ENCODE results near the gene LHFPL4. TPM values are rescaled to one million over a fixed set of nuclear protein-coding genes. Genes with fewer than 3 reads are reported as not detected.

LHFPL4 gene
- total RNA-seq, 1 experiment from 2014 or later: not detected

DNA sequence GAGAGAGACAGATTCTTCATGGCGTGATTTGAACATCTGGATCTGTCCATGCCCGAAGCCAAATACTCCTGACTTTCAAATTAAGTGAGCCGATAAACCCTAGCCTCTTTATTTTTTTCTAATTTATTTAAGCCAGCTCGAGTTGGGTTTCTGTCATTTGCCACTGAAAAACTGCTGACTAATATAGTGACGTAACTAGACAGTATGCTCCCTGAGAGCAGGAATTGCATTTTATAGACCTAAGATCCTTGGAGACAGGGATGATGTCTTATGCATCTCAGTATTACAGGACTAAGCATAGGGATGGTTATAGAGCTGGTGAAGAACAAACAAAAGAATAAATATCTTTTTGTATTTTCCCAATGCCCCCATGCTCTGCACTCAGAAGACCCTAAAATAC is 4.6 kb downstream of the LHFPL4 start:
- TF ChIP-seq EZH2 (IDR thresholded peaks at IDR 0.05; ENCODE audit: borderline replicate concordance, low read depth, low read length, poor library complexity, severe bottlenecking): no peak
- TF ChIP-seq, protein P1, sequence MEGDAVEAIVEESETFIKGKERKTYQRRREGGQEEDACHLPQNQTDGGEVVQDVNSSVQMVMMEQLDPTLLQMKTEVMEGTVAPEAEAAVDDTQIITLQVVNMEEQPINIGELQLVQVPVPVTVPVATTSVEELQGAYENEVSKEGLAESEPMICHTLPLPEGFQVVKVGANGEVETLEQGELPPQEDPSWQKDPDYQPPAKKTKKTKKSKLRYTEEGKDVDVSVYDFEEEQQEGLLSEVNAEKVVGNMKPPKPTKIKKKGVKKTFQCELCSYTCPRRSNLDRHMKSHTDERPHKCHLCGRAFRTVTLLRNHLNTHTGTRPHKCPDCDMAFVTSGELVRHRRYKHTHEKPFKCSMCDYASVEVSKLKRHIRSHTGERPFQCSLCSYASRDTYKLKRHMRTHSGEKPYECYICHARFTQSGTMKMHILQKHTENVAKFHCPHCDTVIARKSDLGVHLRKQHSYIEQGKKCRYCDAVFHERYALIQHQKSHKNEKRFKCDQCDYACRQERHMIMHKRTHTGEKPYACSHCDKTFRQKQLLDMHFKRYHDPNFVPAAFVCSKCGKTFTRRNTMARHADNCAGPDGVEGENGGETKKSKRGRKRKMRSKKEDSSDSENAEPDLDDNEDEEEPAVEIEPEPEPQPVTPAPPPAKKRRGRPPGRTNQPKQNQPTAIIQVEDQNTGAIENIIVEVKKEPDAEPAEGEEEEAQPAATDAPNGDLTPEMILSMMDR (conservative IDR thresholded peaks at IDR 0.05; ENCODE audit: low read depth, low read length): no peak
- intact Hi-C loops (cut with micrococcal nuclease; ENCODE audit: unreplicated experiment): no loop called here
- H3K4me1 ChIP-seq (ENCODE audit: insufficient read depth, low read length, poor library complexity, severe bottlenecking): no peaks in the 10 kb centered on the region
- no peaks in the 10 kb centered on the region for H3K36me3 ChIP-seq (ENCODE audit: insufficient read depth, low read length, poor library complexity, severe bottlenecking)
- CTCF ChIA-PET: no interaction called here
- POLR2A ChIA-PET (ENCODE audit: low non-redundant PET): no interaction called here
- no peaks in the 10 kb centered on the region for H3K9me3 ChIP-seq (ENCODE audit: low read depth, low read length, poor library complexity, severe bottlenecking)
- H3K27ac ChIP-seq (ENCODE audit: low read depth, low read length, poor library complexity, severe bottlenecking): no peak overlapping the region
- no peak overlapping the region for H3K4me3 ChIP-seq (ENCODE audit: low read depth, low read length, poor library complexity, severe bottlenecking)
- BruUV-seq (replicated peaks): no TSS peak
- no peak for DNase-seq (ENCODE audit: low spot score)
- H3K27me3 ChIP-seq (replicated peaks; ENCODE audit: insufficient read depth, low read depth, low read length, poor library complexity): peaks cover 66% of the 10 kb centered on the region

GRCh38 chr3:9542182-9542581 is 11.4 kb downstream of the LHFPL4 start:
- H3K4me1 ChIP-seq (ENCODE audit: insufficient read depth, low read length, poor library complexity, severe bottlenecking): no peaks in the 10 kb centered on the region
- CTCF ChIA-PET: no interaction called here
- no TSS peak for BruUV-seq (replicated peaks)
- intact Hi-C loops (cut with micrococcal nuclease; ENCODE audit: unreplicated experiment): no loop called here
- no peak overlapping the region for H3K27ac ChIP-seq (ENCODE audit: low read depth, low read length, poor library complexity, severe bottlenecking)
- no peak for TF ChIP-seq EZH2 (IDR thresholded peaks at IDR 0.05; ENCODE audit: borderline replicate concordance, low read depth, low read length, poor library complexity, severe bottlenecking)
- TF ChIP-seq, protein P1 (conservative IDR thresholded peaks at IDR 0.05; ENCODE audit: low read depth, low read length): no peak
- no peaks in the 10 kb centered on the region for H3K9me3 ChIP-seq (ENCODE audit: low read depth, low read length, poor library complexity, severe bottlenecking)
- DNase-seq (ENCODE audit: low spot score): no peak
- H3K4me3 ChIP-seq (ENCODE audit: low read depth, low read length, poor library complexity, severe bottlenecking): no peak overlapping the region
- no peaks in the 10 kb centered on the region for H3K36me3 ChIP-seq (ENCODE audit: insufficient read depth, low read length, poor library complexity, severe bottlenecking)
- peaks cover 21% of the 10 kb centered on the region for H3K27me3 ChIP-seq (replicated peaks; ENCODE audit: insufficient read depth, low read depth, low read length, poor library complexity)
- POLR2A ChIA-PET (ENCODE audit: low non-redundant PET): no interaction called here

DNA sequence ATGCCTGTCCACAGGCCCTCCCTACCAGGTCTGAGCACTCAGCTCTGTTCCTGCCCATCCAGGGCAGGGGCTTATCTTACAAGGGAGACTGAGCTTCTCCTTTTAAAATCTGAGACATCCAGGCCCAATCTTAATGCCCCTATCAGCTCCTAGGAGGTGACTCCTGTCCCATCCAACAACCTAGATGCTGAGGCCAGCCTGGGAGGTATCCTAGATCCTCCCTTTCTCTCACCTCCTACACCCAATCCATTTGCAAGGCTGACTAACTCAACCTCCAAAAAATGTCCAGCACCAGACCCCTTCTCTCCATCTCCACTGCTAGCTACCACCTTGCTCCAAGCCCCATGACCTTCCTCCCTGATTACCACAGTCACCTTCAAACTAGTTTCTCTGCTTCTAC is 17.4 kb downstream of the LHFPL4 start:
- intact Hi-C loops (cut with micrococcal nuclease; ENCODE audit: unreplicated experiment): no loop called here
- H3K36me3 ChIP-seq (ENCODE audit: insufficient read depth, low read length, poor library complexity, severe bottlenecking): no peaks in the 10 kb centered on the region
- H3K27me3 ChIP-seq (replicated peaks; ENCODE audit: insufficient read depth, low read depth, low read length, poor library complexity): peaks cover 42% of the 10 kb centered on the region
- no peak overlapping the region for H3K27ac ChIP-seq (ENCODE audit: low read depth, low read length, poor library complexity, severe bottlenecking)
- H3K9me3 ChIP-seq (ENCODE audit: low read depth, low read length, poor library complexity, severe bottlenecking): no peaks in the 10 kb centered on the region
- no peak for DNase-seq (ENCODE audit: low spot score)
- no peaks in the 10 kb centered on the region for H3K4me1 ChIP-seq (ENCODE audit: insufficient read depth, low read length, poor library complexity, severe bottlenecking)
- no TSS peak for BruUV-seq (replicated peaks)
- ChIA-PET POLR2A (ENCODE audit: low non-redundant PET) (no interaction called here), CTCF (no interaction called here)
- no peak overlapping the region for H3K4me3 ChIP-seq (ENCODE audit: low read depth, low read length, poor library complexity, severe bottlenecking)
- TF ChIP-seq, protein P1 (conservative IDR thresholded peaks at IDR 0.05; ENCODE audit: low read depth, low read length): no peak
- TF ChIP-seq EZH2 (IDR thresholded peaks at IDR 0.05; ENCODE audit: borderline replicate concordance, low read depth, low read length, poor library complexity, severe bottlenecking): no peak

Measured in A673 (cell line).